ES-I3 (cell line): ENCODE data around the gene LDLRAD4.

ENCODE experiments used
- H3K36me3 ChIP-seq: 2 replicates; pipeline ENCODE4 v1.6.1; 2013; ENCODE audit warnings: mild to moderate bottlenecking, low read length, control low read depth, moderate library complexity; ENCODE audit not compliant: insufficient read depth
- H3K4me1 ChIP-seq: 2 replicates; pipeline ENCODE4 v1.6.1; 2013; ENCODE audit warnings: mild to moderate bottlenecking, control low read depth, low read length; ENCODE audit not compliant: insufficient read depth
- H3K9ac ChIP-seq: 2 replicates; pipeline ENCODE4 v1.6.1; 2013; ENCODE audit warnings: low read depth, mild to moderate bottlenecking, low read length, moderate library complexity
- H3K9me3 ChIP-seq: 2 replicates; pipeline ENCODE4 v1.6.1; 2013; ENCODE audit warnings: mild to moderate bottlenecking, low read length, moderate library complexity; ENCODE audit not compliant: control insufficient read depth, insufficient read depth

Gene LDLRAD4

GRCh38 chr18:13229001-13229671, 10.6 kb downstream of the LDLRAD4 start:
- no peak overlapping the region for H3K9ac ChIP-seq
- H3K9me3 ChIP-seq = no peaks in the 10 kb centered on the region
- no peaks in the 10 kb centered on the region for H3K36me3 ChIP-seq
- H3K4me1 ChIP-seq = no peaks in the 10 kb centered on the region

DNA sequence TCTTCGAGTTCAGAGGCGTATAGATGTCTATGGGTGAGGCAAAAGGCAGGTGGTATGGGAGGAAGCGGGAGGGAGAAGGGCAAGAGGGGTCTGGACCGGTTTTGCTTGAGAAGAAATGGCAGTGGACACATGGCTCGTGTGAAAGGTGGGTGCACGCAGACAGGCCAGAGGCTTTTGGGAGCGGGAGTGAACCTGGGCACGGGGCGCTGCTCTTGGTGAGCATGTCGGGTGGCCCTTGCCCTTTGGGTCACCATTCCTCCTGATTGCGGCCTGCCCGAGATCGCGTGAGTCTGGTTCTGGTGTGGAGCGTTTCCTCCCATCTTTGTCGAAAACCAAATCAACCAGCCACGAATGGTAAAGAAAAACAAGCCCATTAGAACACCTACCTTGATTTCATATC, 12.6 kb downstream of the LDLRAD4 start:
- Histone ChIP-seq H3K9ac (no peak overlapping the region), H3K9me3 (no peaks in the 10 kb centered on the region), H3K4me1 (peaks cover 9% of the 10 kb centered on the region), H3K36me3 (no peaks in the 10 kb centered on the region)

DNA sequence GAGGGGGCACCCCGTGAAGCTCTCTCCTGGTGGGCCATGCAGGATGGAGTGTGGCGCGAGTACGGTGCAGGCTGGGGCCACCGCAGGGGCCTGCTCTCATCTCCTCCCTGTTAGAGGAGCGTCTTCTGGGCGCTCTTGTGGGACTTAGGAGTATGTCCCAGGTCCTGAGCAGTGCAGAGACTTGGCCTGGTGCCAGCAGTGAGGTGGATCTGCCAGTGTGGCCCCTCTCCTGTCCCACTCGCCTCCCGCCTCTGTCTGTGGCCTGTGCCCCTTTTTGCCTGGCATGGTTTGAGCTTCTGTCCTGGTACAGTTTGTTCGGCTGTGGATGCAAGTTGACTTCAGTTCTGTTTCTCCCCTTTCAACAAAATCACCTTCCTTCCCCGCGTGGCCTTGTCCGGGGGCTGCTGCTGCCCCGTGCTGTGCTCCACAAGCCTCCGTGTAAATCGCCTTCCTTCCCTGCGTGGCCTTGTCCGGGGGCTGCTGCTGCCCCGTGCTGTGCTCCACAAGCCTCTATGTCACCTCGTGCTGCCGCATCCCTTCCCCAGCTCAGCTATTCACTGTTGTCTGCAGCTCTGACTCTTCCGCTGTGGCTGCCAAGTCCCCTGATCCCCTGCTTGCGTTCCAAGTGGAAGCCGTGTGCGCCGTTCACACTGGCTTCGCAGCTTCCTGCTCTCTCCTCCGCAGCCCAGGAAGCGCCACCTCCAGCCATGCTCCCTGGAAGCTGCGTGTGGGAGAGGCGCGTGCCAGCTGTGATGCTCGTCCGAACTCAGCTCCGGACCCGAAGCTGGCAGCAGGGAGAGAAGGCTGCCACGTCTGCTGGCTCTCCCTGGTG, 13.7 kb downstream of the LDLRAD4 start:
- Histone ChIP-seq H3K36me3 (no peaks in the 10 kb centered on the region), H3K9ac (no peak overlapping the region), H3K9me3 (no peaks in the 10 kb centered on the region), H3K4me1 (peaks cover 9% of the 10 kb centered on the region)

GRCh38 chr18:13232971-13233786, 14.6 kb downstream of the LDLRAD4 start:
- Histone ChIP-seq H3K9ac (no peak overlapping the region), H3K4me1 (peaks cover 9% of the 10 kb centered on the region), H3K36me3 (no peaks in the 10 kb centered on the region), H3K9me3 (no peaks in the 10 kb centered on the region)

GRCh38 chr18:13233787-13234783, 15.5 kb downstream of the LDLRAD4 start:
- Histone ChIP-seq H3K4me1 (peaks cover 9% of the 10 kb centered on the region), H3K9ac (no peak overlapping the region), H3K36me3 (no peaks in the 10 kb centered on the region), H3K9me3 (no peaks in the 10 kb centered on the region)

DNA sequence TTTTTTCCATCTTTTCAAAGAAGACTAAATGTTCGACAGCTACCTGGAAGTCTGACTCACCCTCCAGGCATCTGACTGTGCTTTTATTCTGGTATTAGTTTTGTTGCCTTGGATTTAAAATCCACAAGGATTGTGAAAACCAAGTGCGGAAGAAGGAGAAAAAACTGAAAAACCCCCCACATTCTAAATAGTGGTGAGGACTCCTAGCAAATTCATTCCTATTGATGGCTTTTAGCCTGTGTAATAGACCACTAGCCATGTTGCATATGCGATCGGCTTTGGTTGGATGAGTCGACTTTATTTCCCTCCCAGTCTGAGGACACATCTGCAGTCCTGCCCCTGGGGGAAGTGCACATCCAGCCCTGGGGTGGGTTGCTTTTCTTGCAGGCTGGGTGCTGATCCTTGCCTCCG, 16.9 kb downstream of the LDLRAD4 start:
- Histone ChIP-seq H3K4me1 (peaks cover 9% of the 10 kb centered on the region), H3K9me3 (no peaks in the 10 kb centered on the region), H3K9ac (no peak overlapping the region), H3K36me3 (no peaks in the 10 kb centered on the region)

- Histone ChIP-seq H3K36me3 (no peaks in the 10 kb centered on the region), H3K9me3 (no peaks in the 10 kb centered on the region), H3K9ac (no peak overlapping the region), H3K4me1 (peaks cover 9% of the 10 kb centered on the region)
Observed at GRCh38 chr18:13235981-13236380, 17.4 kb downstream of the LDLRAD4 start.

DNA sequence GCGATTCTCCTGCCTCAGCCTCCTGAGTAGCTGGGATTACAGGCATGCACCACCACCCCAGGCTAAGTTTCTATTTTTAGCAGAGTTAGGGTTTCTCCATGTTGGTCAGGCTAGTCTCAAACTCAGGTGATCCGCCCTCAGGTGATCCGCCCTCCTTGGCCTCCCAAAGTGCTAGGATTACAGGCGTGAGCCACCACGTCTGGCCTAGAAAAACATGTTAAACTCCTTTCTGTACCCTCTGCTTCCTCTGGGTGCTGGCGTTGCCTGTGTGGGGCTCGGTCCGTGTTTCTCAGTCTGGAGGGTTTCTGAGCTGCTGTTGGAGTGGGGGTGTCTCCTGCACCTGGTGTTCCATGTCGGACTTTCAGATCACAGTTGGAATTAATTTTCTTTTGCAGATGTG, 17.9 kb downstream of the LDLRAD4 start:
- Histone ChIP-seq H3K4me1 (peaks cover 9% of the 10 kb centered on the region), H3K9me3 (no peaks in the 10 kb centered on the region), H3K9ac (no peak overlapping the region), H3K36me3 (no peaks in the 10 kb centered on the region)

DNA sequence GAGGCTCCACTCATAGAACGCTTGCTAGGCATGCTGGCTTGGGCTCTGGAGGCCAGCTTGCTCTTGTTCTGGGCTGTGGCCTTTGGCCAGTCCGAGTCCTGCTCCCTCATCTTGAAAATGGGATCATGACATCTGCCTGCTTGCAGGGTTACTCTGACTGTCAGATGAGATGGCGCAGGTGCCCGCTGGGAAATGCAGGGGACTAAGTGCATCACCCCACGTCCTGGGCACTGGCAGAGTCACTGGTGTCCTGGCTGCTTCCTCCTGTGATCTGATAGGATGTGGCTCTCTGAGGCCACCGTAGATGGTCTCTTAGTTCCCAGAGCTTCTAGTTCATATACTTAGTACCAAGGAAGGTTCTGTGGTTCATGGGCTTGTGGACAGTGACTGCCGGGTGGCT, 18.5 kb downstream of the LDLRAD4 start:
- Histone ChIP-seq H3K4me1 (peaks cover 9% of the 10 kb centered on the region), H3K36me3 (no peaks in the 10 kb centered on the region), H3K9ac (no peak overlapping the region), H3K9me3 (no peaks in the 10 kb centered on the region)

DNA sequence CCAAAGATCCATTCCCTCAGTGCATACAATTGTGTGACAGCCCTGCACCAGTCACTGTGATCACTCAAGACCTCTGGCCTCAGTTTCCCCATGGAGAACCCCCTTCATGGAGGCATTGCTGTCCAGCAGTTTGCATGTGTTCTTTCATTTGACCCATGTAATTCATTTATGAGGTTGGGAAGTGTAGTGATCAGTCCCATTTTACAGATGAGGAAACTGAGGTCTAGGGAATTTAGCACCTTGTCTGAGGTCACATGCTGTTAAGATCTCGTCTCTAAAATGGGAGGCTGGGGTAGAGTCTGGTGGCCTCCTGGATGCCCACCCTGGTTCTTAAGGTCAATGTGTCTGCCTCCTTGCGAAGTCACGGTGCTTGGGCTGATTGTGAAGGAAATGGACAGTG, 19.1 kb downstream of the LDLRAD4 start:
- Histone ChIP-seq H3K9me3 (no peaks in the 10 kb centered on the region), H3K36me3 (no peaks in the 10 kb centered on the region), H3K4me1 (peaks cover 9% of the 10 kb centered on the region), H3K9ac (no peak overlapping the region)

DNA sequence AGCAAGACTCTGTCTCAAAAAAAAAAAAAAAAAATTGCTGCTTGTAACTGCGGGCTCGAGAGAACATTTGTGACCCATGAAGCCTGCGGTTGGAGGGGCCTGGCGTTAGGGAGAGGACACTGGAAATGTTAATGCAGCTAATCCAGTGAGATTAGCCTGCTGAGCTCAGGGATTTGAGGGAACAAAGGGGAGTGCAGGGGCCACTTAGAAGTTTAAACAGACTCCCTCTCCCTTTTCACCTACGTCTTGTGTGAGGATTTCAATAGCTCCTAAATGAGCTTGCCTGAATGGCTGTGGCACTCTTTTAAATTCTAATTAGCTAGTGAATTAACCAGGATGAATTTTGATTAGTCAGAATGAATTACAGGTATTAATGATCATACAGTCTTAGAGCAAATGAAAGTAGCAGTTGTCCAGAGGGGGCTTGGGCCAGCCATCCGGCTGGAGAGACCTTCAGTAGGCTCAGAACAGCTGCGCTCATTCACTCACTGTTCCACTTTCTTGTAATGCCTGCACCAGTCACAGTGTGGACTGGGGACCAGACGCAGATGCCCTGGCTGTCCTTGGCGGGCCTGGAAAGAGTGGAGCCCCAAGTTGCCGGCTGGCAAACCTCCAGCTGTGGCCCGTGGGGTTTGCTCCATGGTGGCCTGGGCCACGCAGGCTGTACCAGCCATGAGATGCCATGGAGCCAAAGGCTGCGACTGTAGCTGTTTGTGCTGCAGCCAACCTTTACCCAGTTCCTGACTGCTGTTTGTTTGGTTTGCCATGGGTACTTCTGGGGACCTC, 20.8 kb downstream of the LDLRAD4 start:
- no peaks in the 10 kb centered on the region for H3K36me3 ChIP-seq
- H3K9me3 ChIP-seq = no peaks in the 10 kb centered on the region
- no peak overlapping the region for H3K9ac ChIP-seq
- peaks cover 9% of the 10 kb centered on the region for H3K4me1 ChIP-seq

- H3K9me3 ChIP-seq = no peaks in the 10 kb centered on the region
- H3K9ac ChIP-seq = no peak overlapping the region
- no peaks in the 10 kb centered on the region for H3K36me3 ChIP-seq
- H3K4me1 ChIP-seq = peaks cover 9% of the 10 kb centered on the region
Observed at GRCh38 chr18:13240060-13240725, 21.6 kb downstream of the LDLRAD4 start.
